Measurements from ENCODE around the gene BCL3. TPM values are rescaled to one million over a fixed set of nuclear protein-coding genes. Genes with fewer than 3 reads are reported as not detected.

The BCL3 gene
- total RNA-seq, 1 experiment from 2014 or later: 7.8 TPM

GRCh38 chr19:44777715-44778347 is 29.3 kb downstream of the BCL3 start, which contains the start of gene CBLC (continued):
- TF ChIP-seq ARID4B (CRISPR knock-in tag; IDR thresholded peaks at IDR 0.05; ENCODE audit: borderline replicate concordance) (peak; percentile 84; the same call in 1 of the 2 replicates), GRHL2 (CRISPR knock-in tag; IDR thresholded peaks at IDR 0.05; ENCODE audit: insufficient replicate concordance, severe bottlenecking) (no peak), RORB (CRISPR knock-in tag; IDR thresholded peaks at IDR 0.05) (no peak), JAZF1 (CRISPR knock-in tag; IDR thresholded peaks at IDR 0.05) (no peak), SOX15 (CRISPR knock-in tag; IDR thresholded peaks at IDR 0.05) (no peak), ZNF416 (CRISPR knock-in tag; IDR thresholded peaks at IDR 0.05) (no peak), USF1 (CRISPR knock-in tag; IDR thresholded peaks at IDR 0.05) (peak; percentile 79; the same call in 1 of the 2 replicates), OVOL2 (CRISPR knock-in tag; IDR thresholded peaks at IDR 0.05; ENCODE audit: borderline replicate concordance) (no peak), ZNF425 (CRISPR knock-in tag; conservative IDR thresholded peaks at IDR 0.05) (no peak), SP1 (CRISPR knock-in tag; conservative IDR thresholded peaks at IDR 0.05) (peak; percentile 55), FOXK1 (CRISPR knock-in tag; IDR thresholded peaks at IDR 0.05) (0 out of 2 replicates have a peak, but pooled peaks have one; percentile 11), PRRX2 (CRISPR knock-in tag; IDR thresholded peaks at IDR 0.05) (no peak), ZNF263 (CRISPR knock-in tag; IDR thresholded peaks at IDR 0.05; ENCODE audit: low read depth) (no peak), USF2 (CRISPR knock-in tag; IDR thresholded peaks at IDR 0.05) (peak; percentile 80), TP53 (CRISPR knock-in tag; IDR thresholded peaks at IDR 0.05) (no peak), ESRRA (CRISPR knock-in tag; IDR thresholded peaks at IDR 0.05; ENCODE audit: borderline replicate concordance) (no peak), CTCF (IDR thresholded peaks at IDR 0.05) (no peak), ZNF512 (CRISPR knock-in tag; IDR thresholded peaks at IDR 0.05; ENCODE audit: borderline replicate concordance) (no peak)
- TF ChIP-seq, protein P1, sequence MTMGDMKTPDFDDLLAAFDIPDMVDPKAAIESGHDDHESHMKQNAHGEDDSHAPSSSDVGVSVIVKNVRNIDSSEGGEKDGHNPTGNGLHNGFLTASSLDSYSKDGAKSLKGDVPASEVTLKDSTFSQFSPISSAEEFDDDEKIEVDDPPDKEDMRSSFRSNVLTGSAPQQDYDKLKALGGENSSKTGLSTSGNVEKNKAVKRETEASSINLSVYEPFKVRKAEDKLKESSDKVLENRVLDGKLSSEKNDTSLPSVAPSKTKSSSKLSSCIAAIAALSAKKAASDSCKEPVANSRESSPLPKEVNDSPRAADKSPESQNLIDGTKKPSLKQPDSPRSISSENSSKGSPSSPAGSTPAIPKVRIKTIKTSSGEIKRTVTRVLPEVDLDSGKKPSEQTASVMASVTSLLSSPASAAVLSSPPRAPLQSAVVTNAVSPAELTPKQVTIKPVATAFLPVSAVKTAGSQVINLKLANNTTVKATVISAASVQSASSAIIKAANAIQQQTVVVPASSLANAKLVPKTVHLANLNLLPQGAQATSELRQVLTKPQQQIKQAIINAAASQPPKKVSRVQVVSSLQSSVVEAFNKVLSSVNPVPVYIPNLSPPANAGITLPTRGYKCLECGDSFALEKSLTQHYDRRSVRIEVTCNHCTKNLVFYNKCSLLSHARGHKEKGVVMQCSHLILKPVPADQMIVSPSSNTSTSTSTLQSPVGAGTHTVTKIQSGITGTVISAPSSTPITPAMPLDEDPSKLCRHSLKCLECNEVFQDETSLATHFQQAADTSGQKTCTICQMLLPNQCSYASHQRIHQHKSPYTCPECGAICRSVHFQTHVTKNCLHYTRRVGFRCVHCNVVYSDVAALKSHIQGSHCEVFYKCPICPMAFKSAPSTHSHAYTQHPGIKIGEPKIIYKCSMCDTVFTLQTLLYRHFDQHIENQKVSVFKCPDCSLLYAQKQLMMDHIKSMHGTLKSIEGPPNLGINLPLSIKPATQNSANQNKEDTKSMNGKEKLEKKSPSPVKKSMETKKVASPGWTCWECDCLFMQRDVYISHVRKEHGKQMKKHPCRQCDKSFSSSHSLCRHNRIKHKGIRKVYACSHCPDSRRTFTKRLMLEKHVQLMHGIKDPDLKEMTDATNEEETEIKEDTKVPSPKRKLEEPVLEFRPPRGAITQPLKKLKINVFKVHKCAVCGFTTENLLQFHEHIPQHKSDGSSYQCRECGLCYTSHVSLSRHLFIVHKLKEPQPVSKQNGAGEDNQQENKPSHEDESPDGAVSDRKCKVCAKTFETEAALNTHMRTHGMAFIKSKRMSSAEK (CRISPR knock-in tag; IDR thresholded peaks at IDR 0.05; ENCODE audit: borderline replicate concordance): no peak
- TF ChIP-seq, protein P2, sequence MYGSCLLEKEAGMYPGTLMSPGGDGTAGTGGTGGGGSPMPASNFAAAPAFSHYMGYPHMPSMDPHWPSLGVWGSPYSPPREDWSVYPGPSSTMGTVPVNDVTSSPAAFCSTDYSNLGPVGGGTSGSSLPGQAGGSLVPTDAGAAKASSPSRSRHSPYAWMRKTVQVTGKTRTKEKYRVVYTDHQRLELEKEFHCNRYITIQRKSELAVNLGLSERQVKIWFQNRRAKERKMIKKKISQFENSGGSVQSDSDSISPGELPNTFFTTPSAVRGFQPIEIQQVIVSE (CRISPR knock-in tag; IDR thresholded peaks at IDR 0.05; ENCODE audit: borderline replicate concordance): no peak

Data from WTC11 (cell line).